NCI-H510A treated with DMSO at 0.1 percent for 48 hours (cell line): ENCODE results near the gene ATP8A2.
"Not testable (repeated sequence)": the region's sequence is repeated elsewhere in the genome, so short reads cannot be mapped to it uniquely, and the experiment has no call there.

Experiments used
- DNase-seq: peaks from one replicate; lab custom pipeline; 2025; lab: John Stamatoyannopoulos, UW

Gene ATP8A2

GRCh38 chr13:25768838-25769237 lies 397.1 kb downstream of the ATP8A2 start:
- no peak for DNase-seq

- no peak for DNase-seq
Observed at GRCh38 chr13:25770601-25771000, 398.8 kb downstream of the ATP8A2 start.

GRCh38 chr13:25771202-25771601 lies 399.4 kb downstream of the ATP8A2 start:
- no peak for DNase-seq

DNA sequence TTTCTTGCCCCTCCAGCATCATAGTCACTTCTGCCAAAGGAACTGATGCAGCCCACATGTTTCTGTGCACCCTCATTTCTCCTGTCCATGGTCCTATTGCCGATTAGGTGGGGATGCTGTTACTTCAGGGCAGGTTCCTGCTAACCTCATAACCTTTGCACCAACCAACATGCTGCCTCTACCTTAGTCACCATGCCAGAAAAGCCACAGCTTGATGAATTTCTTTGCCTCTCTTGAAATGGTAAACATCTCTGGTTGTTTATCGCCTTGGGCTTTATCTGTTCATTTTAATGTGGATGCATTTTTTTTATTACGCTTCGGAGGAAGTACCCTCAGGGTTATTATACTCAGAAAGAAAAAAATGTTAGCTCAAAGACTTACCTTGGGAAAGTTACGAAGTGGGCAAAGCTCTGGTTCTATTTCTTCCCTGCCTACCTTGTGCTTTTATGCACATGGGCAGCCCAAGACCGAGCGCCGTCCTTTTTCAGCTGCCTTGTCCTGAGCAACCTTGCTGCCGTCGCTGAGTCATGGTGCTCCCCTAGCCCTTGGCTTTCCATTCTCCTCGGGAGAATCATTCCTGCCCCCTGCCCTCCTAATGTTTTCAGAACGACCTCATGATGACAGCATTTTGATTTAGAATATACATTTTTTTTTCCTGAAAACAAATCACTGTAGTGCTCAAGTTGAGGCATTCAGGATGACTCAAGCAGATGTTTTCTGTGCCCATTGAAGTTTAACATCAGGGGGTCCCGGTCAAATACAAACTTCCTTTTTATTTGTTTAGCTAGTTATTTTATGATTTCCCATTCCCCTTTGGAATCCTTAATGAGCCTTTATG lies 400.1 kb downstream of the ATP8A2 start:
- DNase-seq: no peak

DNA sequence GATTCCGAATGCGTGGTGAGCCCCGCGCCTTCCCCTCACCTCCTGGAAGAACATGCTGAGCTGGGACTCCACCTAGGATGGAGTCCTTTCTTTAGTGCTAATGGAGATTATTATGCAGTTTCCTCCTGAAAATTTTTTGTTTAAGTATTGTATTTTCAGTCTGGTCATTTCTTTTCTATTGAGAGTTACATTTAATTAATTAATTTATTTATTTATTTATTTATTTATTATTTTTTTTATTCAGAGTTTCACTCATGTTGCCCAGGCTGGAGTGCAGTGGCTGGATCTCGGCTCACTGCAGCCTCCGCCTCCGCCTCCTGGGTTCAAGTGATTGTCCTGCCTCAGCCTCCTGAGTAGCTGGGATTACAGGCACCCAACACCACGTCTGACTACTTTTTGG lies 400.8 kb downstream of the ATP8A2 start:
- not testable (repeated sequence) for DNase-seq

- not testable (repeated sequence) for DNase-seq
Observed at GRCh38 chr13:25774056-25774455, 402.3 kb downstream of the ATP8A2 start.

DNA sequence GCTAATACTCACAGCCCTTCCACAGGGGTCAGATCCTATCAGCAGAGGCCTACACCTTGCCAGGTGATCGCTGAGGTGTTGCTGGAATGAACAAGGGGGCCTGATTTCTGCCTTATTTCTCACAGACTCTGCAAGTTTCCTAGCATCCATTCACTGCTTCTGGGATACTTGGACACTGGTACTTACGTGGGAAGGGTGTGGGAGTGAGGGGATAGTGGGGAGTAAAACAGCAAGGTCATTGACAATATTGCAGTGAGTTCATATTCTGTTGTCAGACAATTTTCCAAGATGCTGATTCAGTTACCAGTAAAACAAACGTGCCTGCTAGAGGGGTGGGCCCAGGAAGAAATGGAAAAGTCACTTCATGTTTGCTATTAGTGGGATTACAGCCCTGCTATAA lies 403.5 kb downstream of the ATP8A2 start:
- DNase-seq: no peak

- no peak for DNase-seq
Observed at GRCh38 chr13:25775986-25776385, 404.2 kb downstream of the ATP8A2 start.

DNA sequence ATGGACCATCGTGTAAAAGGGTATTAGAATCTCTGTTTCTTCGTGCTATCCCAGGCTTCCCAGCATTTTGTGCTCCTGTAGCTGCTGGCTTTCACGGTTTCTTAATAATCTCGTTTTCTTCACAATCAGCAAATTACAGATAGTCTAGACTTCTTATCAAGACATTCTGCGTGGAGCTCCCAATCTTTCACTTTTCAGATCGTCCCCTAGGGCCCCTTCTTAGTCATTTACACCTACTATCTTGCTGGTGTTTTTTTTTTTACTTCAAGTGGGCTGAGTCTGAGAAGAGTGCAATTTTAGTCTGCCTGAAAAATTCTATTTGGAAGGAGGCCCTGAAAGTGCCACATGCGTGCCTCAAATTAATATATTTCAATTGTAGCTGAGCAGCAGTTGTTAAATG lies 404.9 kb downstream of the ATP8A2 start:
- no peak for DNase-seq

DNA sequence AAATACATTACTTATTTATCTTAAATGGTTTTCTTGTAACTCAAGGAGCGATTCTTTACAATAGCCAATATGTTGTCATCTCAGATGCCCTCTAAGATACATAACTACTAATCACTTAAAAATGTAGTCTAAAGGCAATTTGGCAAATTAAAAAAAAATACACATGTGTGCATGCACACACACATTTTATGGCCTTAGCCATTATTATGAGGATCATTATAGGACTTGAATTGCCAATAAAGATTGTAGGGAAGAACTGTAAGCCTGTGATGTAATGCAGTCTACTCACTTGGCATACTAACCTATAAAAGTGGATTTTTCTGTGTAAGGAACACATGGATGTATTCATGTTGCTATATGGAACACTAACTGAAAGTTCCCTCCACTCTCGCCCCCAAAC lies 405.7 kb downstream of the ATP8A2 start:
- no peak for DNase-seq

DNA sequence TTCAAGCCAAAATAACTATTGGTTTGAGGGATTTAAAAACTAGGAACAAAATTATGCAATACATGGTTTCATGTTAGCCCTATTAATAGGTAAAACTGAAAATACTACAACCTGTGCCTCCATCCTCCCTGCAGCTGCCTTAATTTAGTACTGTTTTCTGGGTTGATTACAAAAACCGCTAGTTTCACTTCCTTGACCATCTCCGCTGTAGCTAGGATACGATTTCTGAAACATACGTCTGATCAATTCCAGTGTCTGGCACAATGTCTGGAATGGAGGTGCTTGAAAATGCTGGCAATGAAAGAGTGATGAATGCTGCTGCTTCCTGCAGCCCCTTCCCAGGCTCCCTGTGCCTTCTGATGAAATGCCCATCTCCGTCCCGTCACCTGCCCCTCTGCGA lies 406.6 kb downstream of the ATP8A2 start:
- DNase-seq: no peak

DNA sequence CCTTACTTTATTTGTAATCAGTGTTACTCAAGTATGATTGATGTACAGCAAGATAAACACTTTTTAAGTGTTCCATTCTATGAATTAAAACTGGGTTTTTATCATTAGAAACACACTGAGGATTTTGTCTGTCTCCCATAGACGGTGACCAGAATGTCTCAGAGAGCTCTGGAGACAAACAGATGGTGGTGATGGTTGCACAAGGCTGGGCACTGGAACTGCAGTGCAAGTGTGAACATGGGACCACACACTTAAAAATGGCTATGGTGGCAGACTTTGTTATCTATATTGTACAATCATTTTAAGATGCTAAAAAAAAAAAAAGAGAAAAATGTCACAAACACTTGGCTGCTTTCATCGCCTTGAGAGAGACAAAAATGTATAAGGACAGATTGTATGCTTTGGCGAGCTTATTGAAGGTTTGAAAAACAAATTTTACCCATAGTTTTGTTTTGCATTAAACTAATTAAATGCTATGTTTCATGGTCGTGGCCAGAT lies 407.1 kb downstream of the ATP8A2 start:
- DNase-seq: no peak

DNA sequence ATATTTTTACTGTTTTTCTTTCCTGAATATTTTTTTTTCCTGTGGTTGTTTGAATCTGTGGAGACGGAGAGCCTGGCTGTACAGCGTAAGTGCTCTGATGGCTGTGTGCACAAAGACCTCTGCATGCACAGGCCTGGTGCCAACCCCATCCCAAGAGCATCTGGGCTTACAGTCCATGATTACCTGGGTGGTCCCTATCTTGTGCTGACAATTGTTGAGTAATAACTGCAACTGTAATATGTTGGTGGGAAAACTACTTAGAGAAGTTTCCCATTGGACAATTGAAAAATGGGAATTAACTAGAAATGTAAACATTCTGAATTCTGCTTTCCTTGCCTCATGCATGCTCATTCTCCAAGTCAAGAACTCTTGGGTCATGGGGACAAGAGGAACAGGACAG lies 411.3 kb downstream of the ATP8A2 start:
- no peak for DNase-seq

GRCh38 chr13:25783601-25784024 lies 411.8 kb downstream of the ATP8A2 start:
- peak; percentile 75 for DNase-seq

DNA sequence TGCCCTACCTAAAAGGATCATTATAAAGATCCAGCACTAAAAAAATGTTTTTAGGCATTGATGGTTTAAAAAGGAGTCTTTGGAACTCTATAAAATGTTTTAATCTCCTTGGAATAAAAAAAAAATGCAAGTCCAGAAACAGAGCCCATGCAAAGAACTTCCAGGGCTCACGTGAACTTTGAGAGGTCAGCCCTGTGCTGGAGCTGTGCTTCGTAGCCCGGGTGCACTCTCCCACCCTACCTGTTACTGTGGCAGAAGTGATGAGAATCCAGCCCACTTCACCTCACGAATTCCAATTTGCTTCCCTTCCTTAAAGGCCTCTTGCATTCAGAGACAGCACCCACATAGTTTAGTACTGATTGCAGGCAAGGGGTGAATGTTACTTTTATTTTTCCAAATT lies 412.3 kb downstream of the ATP8A2 start:
- DNase-seq: no peak

DNA sequence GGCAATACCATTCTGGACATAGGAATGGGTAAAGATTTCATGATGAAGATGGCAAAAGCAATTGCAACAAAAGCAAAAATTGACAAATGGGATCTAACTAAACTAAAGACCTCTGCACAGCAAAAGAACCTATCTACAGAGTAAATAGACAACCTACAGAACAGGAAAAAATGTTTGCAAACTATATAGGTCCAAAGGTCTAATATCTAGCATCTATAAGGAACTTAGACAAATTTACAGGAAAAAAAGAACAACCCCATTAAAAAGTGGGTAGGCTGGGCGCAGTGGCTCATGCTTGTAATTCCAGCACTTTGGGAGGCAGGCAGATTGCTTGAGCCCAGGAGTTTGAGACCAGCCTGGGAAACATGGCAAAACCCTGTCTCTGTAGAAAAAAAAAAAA lies 418.4 kb downstream of the ATP8A2 start:
- not testable (repeated sequence) for DNase-seq

- no peak for DNase-seq
Observed at GRCh38 chr13:25795277-25795676, 423.5 kb downstream of the ATP8A2 start.

DNA sequence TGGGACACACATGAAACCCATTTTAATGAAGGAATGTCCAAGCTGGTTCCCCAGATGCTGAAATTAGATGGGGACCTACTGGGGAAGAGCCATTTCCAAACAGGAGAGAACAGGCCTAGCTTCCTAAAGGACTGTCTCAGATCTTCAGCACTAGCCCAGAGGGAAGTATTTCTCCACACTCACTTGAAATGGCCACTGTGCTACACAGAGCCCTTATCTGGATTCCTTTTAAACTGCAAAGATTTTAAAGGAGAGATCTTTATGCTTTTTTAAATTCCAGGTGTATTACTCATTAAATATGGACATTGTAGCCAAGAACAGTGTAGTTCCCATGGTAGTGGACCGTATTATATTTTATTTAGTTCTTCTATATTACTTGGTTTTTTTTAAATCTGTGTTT lies 424.7 kb downstream of the ATP8A2 start:
- DNase-seq: no peak

- DNase-seq: no peak
Observed at GRCh38 chr13:25798998-25799397, 427.2 kb downstream of the ATP8A2 start.

GRCh38 chr13:25800523-25800922 lies 428.7 kb downstream of the ATP8A2 start:
- no peak for DNase-seq

DNA sequence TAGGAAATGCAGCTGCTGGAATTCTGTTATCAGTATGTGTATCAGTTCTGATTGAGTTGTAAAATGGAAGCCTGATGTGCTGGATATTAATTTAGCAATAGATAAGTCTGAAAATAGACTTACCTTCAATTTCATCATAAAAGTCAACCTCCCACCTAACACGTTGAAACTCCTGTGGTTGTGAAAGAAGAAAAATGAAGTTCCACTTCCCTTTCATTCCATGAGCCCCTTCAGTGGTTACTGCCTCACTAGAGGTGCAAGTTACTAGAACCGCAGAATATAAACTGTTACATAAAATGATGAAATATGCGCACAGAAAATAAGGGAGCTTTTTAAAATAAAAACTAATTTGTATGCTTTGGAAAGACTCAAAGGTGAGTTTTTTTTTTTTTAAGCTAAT lies 430.8 kb downstream of the ATP8A2 start:
- no peak for DNase-seq

- peak; percentile 84 for DNase-seq
Observed at GRCh38 chr13:25803641-25804040, 431.9 kb downstream of the ATP8A2 start.

- DNase-seq: no peak
Observed at GRCh38 chr13:25806264-25806974, 434.6 kb downstream of the ATP8A2 start.
